Subcutaneous adipose tissue (tissue), 4 donors: ENCODE data around the gene TNIK. TPM values are rescaled to one million over a fixed set of nuclear protein-coding genes. Genes with fewer than 3 reads are reported as not detected.

Experiments used
- total RNA-seq, 4 donors: library from RNA; depleted of rRNA; stranded (reverse); fragments of >200 nt; gene quantifications; one replicate each; pipeline ENCODE4 v1.1.0, GENCODE V29; 2016
- TF ChIP-seq, protein P1 (sequence below): fragments of 450-650 bp; IDR thresholded peaks from one replicate; pipeline ENCODE4 v1.5.1; 2016; ENCODE audit warnings: low read depth, mild to moderate bottlenecking, control low read depth, antibody characterized with exemption, moderate library complexity

TNIK gene
- total RNA-seq, 4 donors from 2014 or later, result 1.5 to 11.7 (median 1.9) TPM

DNA sequence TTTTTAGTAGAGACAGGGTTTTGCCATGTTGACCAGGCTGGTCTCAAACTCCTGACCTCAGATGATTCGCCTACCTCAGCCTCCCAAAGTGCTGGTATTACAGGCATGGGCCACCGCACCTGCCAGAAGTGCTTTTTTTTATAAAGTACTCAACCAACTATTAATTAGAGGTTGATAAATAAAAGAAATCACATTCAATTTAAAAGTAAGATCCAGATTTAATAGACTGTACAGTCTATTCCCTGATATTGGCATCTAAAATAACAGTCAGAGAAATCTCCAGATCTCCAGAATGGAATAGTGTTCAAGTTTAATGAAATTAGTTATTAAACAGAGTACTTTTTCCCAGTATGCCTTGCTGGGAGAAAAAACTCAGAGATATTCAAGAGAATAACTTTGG, 290.8 kb downstream of the TNIK start:
- TF ChIP-seq, protein P1, sequence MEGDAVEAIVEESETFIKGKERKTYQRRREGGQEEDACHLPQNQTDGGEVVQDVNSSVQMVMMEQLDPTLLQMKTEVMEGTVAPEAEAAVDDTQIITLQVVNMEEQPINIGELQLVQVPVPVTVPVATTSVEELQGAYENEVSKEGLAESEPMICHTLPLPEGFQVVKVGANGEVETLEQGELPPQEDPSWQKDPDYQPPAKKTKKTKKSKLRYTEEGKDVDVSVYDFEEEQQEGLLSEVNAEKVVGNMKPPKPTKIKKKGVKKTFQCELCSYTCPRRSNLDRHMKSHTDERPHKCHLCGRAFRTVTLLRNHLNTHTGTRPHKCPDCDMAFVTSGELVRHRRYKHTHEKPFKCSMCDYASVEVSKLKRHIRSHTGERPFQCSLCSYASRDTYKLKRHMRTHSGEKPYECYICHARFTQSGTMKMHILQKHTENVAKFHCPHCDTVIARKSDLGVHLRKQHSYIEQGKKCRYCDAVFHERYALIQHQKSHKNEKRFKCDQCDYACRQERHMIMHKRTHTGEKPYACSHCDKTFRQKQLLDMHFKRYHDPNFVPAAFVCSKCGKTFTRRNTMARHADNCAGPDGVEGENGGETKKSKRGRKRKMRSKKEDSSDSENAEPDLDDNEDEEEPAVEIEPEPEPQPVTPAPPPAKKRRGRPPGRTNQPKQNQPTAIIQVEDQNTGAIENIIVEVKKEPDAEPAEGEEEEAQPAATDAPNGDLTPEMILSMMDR, result no peak

DNA sequence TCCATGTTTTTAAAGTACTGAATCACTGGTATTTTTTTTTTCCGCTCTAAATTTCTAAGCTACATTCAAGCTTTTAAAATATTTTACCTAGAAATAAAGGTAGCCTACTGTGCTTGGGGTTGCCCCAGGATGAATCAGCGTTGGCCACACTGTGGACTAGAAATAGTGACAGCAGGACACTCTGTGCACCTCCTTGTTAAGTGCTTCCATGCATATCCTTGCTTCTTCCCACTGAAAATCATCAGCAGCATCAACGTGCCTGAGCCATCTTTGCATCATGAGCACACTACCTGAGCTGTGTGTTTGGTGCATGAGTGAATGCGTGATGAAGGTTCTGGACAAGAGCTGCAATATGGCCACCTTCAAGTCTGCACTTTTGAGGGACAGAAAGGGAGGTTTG, 291.7 kb downstream of the TNIK start:
- TF ChIP-seq, protein P1, result no peak

- TF ChIP-seq, protein P1, result no peak
These were observed 292.1 kb downstream of the TNIK start for GRCh38 chr3:171168086-171168485.

DNA sequence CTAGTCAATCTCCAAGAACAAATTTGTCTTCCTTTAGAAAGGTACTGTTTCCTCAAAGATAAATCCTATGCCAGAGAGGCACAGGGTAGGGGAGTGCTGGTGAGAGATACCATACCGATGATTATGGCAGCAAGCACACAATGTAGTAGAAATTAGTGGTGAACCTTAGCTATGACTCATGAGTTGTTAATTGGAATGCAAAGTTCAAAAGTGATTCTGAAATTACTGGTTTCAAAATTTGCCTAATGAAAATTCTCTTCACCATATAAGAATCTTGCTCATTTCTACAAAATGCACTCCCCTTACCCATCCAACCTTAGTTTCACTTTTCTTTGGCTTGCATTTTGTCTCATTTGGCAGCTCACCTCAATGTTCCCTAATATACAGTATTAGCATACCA, 294.2 kb downstream of the TNIK start:
- TF ChIP-seq, protein P1, result no peak

- TF ChIP-seq, protein P1, result no peak
These were observed 294.7 kb downstream of the TNIK start for GRCh38 chr3:171165499-171165921.

GRCh38 chr3:171164067-171164465, 296.1 kb downstream of the TNIK start:
- TF ChIP-seq, protein P1, result no peak

GRCh38 chr3:171163101-171164066, 296.8 kb downstream of the TNIK start:
- TF ChIP-seq, protein P1, result no peak
